PC-9 (cell line): Measurements from ENCODE around the gene SERPINE1. TPM values are rescaled to one million over a fixed set of nuclear protein-coding genes. Genes with fewer than 3 reads are reported as not detected.
"Not testable (repeated sequence)": the region's sequence is repeated elsewhere in the genome, so short reads cannot be mapped to it uniquely, and the experiment has no call there.

Experiments
- BruUV-seq: library from RNA; stranded (reverse); fragments of 400-500 nt; replicated peaks from 2 replicates; lab custom pipeline; 2021; lab: Mats Ljungman, UMichigan
- CTCF ChIA-PET: fragments of 300-600 bp; sonication (Branson Sonifier 250); formaldehyde crosslinking; loops from one replicate; lab custom pipeline; 2022; ENCODE audit warnings: antibody characterized with exemption; lab: Charles Lee
- POLR2A ChIA-PET: fragments of 300-600 bp; sonication (Branson Sonifier 250); formaldehyde crosslinking; loops from one replicate; lab custom pipeline; 2022; ENCODE audit warnings: antibody characterized with exemption; ENCODE audit not compliant: unreplicated experiment; lab: Charles Lee
- DNase-seq, 2 experiments: peaks; one replicate each; pipeline versions ENCODE4 v3.0.0 to v3.0.0-alpha.2; 2015 to 2022; ENCODE audit warnings: mixed read lengths in 1 of 2
- H2AFZ ChIP-seq: fragments of 200-600 bp; sonication (generic); 2 replicates; pipeline ENCODE4 v1.8.1; 2017; ENCODE audit warnings: antibody characterized with exemption
- H3F3A ChIP-seq: fragments of 200-600 bp; sonication (generic); 2 replicates; pipeline ENCODE4 v1.8.1; 2017; ENCODE audit warnings: antibody characterized with exemption, mild to moderate bottlenecking, low read depth; ENCODE audit not compliant: insufficient read depth
- H3K27ac ChIP-seq: fragments of 200-600 bp; sonication (generic); 2 replicates; pipeline ENCODE4 v1.6.1; 2016; ENCODE audit warnings: mixed run types
- H3K27me3 ChIP-seq: fragments of 200-600 bp; sonication (generic); 2 replicates; pipeline ENCODE4 v1.6.1; 2016; ENCODE audit warnings: low read depth, mixed run types; ENCODE audit not compliant: insufficient read depth
- H3K36me3 ChIP-seq: fragments of 200-600 bp; sonication (generic); 2 replicates; pipeline ENCODE4 v1.6.1; 2016; ENCODE audit warnings: low read depth, mixed run types
- H3K4me1 ChIP-seq: fragments of 200-600 bp; sonication (generic); replicated peaks from 2 replicates; pipeline ENCODE4 v1.6.1; 2016; ENCODE audit warnings: mixed run types; ENCODE audit not compliant: insufficient read depth
- H3K4me2 ChIP-seq: fragments of 200-600 bp; sonication (generic); 2 replicates; pipeline ENCODE4 v1.6.1; 2017; ENCODE audit warnings: mixed run types
- H3K4me3 ChIP-seq: fragments of 200-600 bp; sonication (generic); 2 replicates; pipeline ENCODE4 v1.6.1; 2016; ENCODE audit warnings: mixed run types
- H3K79me2 ChIP-seq: fragments of 200-600 bp; sonication (generic); 2 replicates; pipeline ENCODE4 v1.6.1; 2017; ENCODE audit warnings: low read depth, mixed run types
- H3K9me2 ChIP-seq: fragments of 200-600 bp; sonication (generic); 2 replicates; pipeline ENCODE4 v1.8.1; 2017; ENCODE audit warnings: mild to moderate bottlenecking; ENCODE audit not compliant: insufficient read depth
- H3K9me3 ChIP-seq: fragments of 200-600 bp; sonication (generic); 2 replicates; pipeline ENCODE4 v1.8.1; 2016; ENCODE audit warnings: low read depth; ENCODE audit not compliant: insufficient read depth
- H4K20me1 ChIP-seq: fragments of 200-600 bp; sonication (generic); 2 replicates; pipeline ENCODE4 v1.8.1; 2017; ENCODE audit not compliant: insufficient read depth
- EZH2 ChIP-seq: fragments of 200-600 bp; sonication (generic); IDR thresholded peaks from 2 replicates; pipeline ENCODE4 v1.8.0; 2017; ENCODE audit warnings: antibody characterized with exemption, low read depth
- intact Hi-C: fragments of 100-400 bp; cut with micrococcal nuclease; formaldehyde crosslinking; loops from one replicate; pipeline ENCODE4 v1.10.0; 2022; ENCODE audit not compliant: unreplicated experiment
- total RNA-seq: library from RNA; stranded (reverse); gene quantifications from 2 replicates; pipeline ENCODE4 v1.2.3, GENCODE V29; 2021
- TF ChIP-seq, protein P1 (sequence below): fragments of 200-600 bp; sonication (generic); conservative IDR thresholded peaks from 2 replicates; pipeline ENCODE4 v1.6.1; 2017; ENCODE audit warnings: mixed run types, antibody characterized with exemption, mild to moderate bottlenecking, moderate library complexity

The SERPINE1 gene
- total RNA-seq, 1 experiment from 2014 or later = 36.2 TPM

DNA sequence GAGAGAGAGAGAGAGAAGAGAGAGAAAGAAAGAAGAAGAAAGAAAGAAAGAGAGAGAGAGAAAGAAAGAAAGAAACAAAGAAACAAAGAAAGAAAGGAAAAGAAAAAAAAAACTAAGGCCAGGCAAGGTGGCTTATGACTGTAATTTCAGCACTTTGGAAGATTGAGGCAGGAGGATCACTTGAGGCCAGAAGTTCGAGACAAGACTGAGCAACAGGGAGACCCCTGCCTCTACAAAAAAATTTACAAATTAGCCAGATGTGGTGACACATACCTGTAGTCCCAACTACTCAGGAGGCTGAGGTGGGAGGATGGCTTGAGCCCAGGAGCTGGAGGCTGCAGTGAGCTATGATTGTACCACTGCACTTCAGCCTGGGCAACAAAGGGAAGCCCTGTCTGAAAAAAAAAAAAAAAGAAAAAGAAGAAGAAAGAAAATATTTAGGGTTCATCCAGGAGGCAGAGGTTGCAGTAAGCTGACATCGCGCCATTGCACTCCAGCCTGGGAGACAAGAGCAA is 2.8 kb downstream of the SERPINE1 start:
- CTCF ChIA-PET = interaction anchor here (0.6 kb wide), 1 partner anchor 49 kb away, joined by 3 read pairs; no protein-coding TSS in a partner anchor
- BruUV-seq = no TSS peak
- H3K4me1 ChIP-seq = peaks cover 47% of the 10 kb centered on the region

DNA sequence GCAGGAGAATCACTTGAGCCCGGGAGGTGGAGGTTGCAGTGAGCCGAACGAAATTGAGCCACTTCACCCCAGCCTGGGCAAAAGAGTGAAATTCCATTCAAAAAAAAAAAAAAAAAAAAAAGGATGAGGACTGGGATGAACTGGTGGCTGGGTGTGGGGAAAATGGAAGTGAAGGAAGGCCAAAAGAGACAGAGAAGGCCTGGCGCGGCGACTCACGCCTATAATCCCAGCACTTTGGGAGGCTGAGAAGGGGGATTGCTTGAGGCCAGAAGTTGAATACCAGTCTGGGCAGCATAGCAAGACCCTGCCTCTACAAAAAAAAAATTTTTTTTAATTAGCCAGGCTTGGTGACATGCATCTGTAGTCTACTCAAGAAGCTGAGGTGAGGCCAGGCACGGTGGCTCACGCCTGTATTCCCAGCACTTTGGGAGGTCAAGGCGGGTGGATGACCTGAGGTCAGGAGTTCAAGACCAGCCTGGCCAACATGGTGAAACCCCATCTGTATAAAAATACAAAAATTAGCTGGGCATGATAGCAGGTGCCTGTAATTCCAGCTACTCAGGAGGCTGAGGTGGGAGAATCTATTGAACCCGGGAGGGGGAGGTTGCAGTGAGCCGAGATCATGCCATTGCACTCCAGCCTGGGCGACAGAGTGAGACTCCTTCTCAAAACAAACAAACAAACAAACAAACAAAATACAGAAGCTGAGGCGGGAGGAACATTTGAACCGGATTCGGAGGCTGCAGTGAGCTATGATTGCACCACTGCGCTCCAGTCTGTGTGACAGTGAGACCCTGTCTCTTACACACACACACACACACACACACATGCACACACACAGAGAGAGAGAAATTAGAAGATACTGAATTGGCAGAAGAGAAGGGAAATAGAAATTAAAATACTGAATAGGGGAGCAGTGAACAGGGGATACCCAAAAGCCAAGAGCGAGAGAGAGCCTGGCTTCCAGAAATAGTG is 6.0 kb downstream of the SERPINE1 start:
- H3K4me1 ChIP-seq = peaks cover 30% of the 10 kb centered on the region
- ChIA-PET CTCF (interaction anchor here (0.6 kb wide), 1 partner anchor 108 kb away, joined by 4 read pairs; no protein-coding TSS in a partner anchor), POLR2A (interaction anchor here (0.6 to 0.8 kb wide), 2 partner anchors 16 to 188 kb away, joined by 7 to 17 read pairs; partner anchors contain the start of gene IFT22)
- H3K4me3 ChIP-seq, H3K4me2 ChIP-seq, H3K9me2 ChIP-seq, H4K20me1 ChIP-seq, DNase-seq, H3K36me3 ChIP-seq, H3K79me2 ChIP-seq, H3K9me3 ChIP-seq, intact Hi-C loops, H2AFZ ChIP-seq, H3K27ac ChIP-seq, BruUV-seq, H3K27me3 ChIP-seq: not testable (repeated sequence)
- peaks cover 28% of the 10 kb centered on the region for H3F3A ChIP-seq

More for the DNA sequence above, 2.8 kb downstream of the SERPINE1 start:
- POLR2A ChIA-PET = no interaction called here
- H4K20me1 ChIP-seq = no peaks in the 10 kb centered on the region
- no peaks in the 10 kb centered on the region for H3K36me3 ChIP-seq
- no peaks in the 10 kb centered on the region for H3K9me3 ChIP-seq
- H3K9me2 ChIP-seq = no peaks in the 10 kb centered on the region
- H3K27me3 ChIP-seq = no peaks in the 10 kb centered on the region
- H3K4me2 ChIP-seq = no peak overlapping the region
- H3K79me2 ChIP-seq = 0 out of 2 replicates have a peak, but pooled peaks cover 8% of the 10 kb centered on the region
- no peak for TF ChIP-seq EZH2
- TF ChIP-seq, protein P1, sequence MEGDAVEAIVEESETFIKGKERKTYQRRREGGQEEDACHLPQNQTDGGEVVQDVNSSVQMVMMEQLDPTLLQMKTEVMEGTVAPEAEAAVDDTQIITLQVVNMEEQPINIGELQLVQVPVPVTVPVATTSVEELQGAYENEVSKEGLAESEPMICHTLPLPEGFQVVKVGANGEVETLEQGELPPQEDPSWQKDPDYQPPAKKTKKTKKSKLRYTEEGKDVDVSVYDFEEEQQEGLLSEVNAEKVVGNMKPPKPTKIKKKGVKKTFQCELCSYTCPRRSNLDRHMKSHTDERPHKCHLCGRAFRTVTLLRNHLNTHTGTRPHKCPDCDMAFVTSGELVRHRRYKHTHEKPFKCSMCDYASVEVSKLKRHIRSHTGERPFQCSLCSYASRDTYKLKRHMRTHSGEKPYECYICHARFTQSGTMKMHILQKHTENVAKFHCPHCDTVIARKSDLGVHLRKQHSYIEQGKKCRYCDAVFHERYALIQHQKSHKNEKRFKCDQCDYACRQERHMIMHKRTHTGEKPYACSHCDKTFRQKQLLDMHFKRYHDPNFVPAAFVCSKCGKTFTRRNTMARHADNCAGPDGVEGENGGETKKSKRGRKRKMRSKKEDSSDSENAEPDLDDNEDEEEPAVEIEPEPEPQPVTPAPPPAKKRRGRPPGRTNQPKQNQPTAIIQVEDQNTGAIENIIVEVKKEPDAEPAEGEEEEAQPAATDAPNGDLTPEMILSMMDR = no peak
- intact Hi-C loops = no loop called here
- DNase-seq = no peak
- H3K4me3 ChIP-seq = no peak overlapping the region
- H3K27ac ChIP-seq = no peak overlapping the region
- H3F3A ChIP-seq = peaks cover 45% of the 10 kb centered on the region
- no peak overlapping the region for H2AFZ ChIP-seq

DNA sequence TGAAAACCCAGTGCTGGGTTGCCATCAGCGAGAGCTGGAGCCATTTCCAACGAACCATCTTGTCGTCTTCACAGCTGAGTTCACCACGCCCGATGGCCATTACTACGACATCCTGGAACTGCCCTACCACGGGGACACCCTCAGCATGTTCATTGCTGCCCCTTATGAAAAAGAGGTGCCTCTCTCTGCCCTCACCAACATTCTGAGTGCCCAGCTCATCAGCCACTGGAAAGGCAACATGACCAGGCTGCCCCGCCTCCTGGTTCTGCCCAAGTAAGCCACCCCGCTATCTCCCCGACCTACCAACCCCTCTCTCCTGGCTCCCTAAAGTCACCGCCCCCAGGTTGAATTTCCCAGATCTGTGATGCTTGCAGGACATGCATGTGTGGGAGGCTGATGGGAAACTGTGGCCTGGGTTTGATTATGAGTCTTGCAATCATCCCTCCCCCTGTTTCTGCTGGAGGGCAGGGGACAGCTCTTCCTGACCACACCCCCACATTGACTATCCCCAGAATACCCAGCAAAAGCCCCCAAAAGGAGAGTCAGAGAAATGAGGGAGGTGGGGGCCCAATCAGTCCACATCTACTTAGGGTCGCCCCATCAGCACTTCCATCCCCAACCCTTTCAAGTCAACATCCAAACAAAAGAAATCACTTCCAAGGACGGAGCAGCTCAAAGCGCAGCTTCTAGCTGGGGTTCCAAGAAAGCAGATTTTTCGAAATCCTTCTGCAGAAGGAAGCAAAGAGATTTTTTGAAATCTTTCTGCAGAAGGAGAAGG is 6.9 kb downstream of the SERPINE1 start:
- CTCF ChIA-PET = no interaction called here
- Histone ChIP-seq H3K27me3 (no peaks in the 10 kb centered on the region), H3K9me2 (no peaks in the 10 kb centered on the region), H3K9me3 (no peaks in the 10 kb centered on the region), H3K36me3 (no peaks in the 10 kb centered on the region), H3K4me3 (no peak overlapping the region), H3K4me2 (no peak overlapping the region), H3K79me2 (no peaks in the 10 kb centered on the region), H3K27ac (no peak overlapping the region), H2AFZ (no peak overlapping the region), H3F3A (peaks cover 32% of the 10 kb centered on the region), H3K4me1 (peaks cover 28% of the 10 kb centered on the region), H4K20me1 (no peaks in the 10 kb centered on the region)
- intact Hi-C loops = no loop called here
- no peak for TF ChIP-seq EZH2
- TF ChIP-seq, protein P1 = no peak
- no peak for DNase-seq
- BruUV-seq = no TSS peak
- POLR2A ChIA-PET = interaction anchor here (0.8 kb wide), 1 partner anchor 16 kb away, joined by 17 read pairs; no protein-coding TSS in a partner anchor
